Embryonic facial prominence (tissue), 1 donor: Measurements from ENCODE around the gene EVPL.

Experiments used
- DNase-seq: peaks from one replicate; pipeline ENCODE4 v3.0.0-alpha.2; 2016; ENCODE audit errors: extremely low spot score

The EVPL gene

DNA sequence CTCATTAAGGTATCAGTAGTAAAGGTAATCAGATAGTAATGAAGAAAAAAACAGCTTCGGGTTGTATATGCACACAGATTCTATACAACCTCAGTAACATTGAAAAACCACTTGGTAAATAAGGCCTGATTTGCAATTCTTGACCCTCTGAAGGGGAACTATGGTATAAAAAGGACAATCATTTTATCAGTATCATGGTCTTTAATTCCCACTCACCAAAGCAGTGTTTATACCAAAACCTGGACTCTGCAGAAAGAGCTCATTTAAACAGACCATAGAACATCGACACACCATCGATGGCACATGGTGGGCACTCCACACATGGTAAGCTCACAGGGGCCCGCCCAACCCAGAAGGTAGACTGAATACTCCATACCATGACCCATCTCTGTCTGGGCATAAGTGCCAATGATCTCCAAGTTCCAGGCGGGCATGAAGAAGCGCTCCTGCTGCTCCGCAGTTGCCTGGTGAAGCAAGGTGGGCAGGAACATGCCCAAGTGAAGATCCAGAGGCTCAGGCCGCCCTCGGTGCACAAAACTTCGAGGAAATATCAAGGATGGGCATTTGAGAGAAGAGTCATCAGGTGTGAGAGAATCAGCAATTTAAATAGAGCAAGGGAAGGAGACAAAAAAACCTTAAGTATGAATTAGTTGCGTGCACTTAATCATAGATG, 67.1 kb downstream of the EVPL start:
- no peak for DNase-seq

DNA sequence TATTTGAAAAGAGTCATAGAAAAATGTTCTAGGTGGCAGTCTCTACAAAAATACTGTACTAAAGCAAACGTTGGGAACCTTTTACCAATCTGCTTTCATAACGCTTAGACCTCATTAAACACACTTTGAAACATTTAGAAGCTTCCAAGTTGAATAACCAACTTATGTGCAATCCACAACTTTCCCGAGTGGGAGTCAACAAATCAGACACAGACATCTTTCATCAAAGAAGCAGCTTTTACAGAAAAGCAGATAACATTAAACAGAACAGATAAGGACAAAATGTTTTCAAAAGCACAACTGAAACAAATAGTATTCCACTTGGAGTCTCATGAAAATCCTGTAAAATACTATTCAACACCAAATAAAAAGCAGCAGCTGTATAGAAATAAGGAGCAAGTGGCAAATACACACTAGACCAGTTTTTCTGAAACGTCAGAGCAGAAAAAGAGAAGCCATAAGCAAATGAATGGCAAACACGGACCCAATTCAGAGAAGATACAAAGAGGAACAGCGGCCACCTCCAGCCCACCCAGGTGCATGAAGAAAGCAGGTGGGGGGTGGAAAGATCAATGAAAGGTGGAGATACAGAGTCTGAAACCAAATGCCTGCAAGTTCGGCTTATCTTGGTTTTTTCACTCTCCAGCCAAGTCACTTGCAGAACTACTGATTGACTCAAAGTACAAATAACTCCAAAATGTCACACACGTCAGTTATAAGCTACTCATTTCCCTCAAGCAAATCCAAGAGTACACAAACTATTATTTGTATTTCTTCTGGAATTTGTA, 67.9 kb downstream of the EVPL start:
- no peak for DNase-seq
